ENCODE data around the gene ORM2.

ORM2 gene

GRCh38 chr9:114294664-114295063 lies 35.0 kb upstream of the ORM2 start:
- Histone ChIP-seq H3K27me3 (ENCODE audit: low read depth, low read length) (peaks cover 16% of the 10 kb centered on the region; the same call in 1 of the 2 replicates), H3K27ac (ENCODE audit: low read length) (no peak overlapping the region), H3K4me2 (ENCODE audit: low read length) (no peak overlapping the region), H3K9ac (ENCODE audit: low read length) (no peak overlapping the region), H3K9me3 (ENCODE audit: insufficient read depth, low read length) (peaks cover 8% of the 10 kb centered on the region; the same call in 1 of the 2 replicates), H3K79me2 (ENCODE audit: low read length) (no peaks in the 10 kb centered on the region), H3K4me3 (ENCODE audit: low read length) (no peak overlapping the region), H4K20me1 (ENCODE audit: insufficient read depth, low read length) (no peaks in the 10 kb centered on the region), H3K4me1 (ENCODE audit: low read length) (no peaks in the 10 kb centered on the region), H2AFZ (ENCODE audit: low read depth, low read length) (no peak overlapping the region), H3K36me3 (replicated peaks; ENCODE audit: low read depth, low read length) (no peaks in the 10 kb centered on the region)
- TF ChIP-seq CTCF (IDR thresholded peaks at IDR 0.05; ENCODE audit: low read depth, low read length) (no peak), EZH2phosphoT487 (IDR thresholded peaks at IDR 0.05; ENCODE audit: low read depth) (no peak)

- peaks cover 8% of the 10 kb centered on the region; the same call in 1 of the 2 replicates for H3K9me3 ChIP-seq (ENCODE audit: insufficient read depth, low read length)
- no peaks in the 10 kb centered on the region for H3K36me3 ChIP-seq (replicated peaks; ENCODE audit: low read depth, low read length)
- no peaks in the 10 kb centered on the region for H4K20me1 ChIP-seq (ENCODE audit: insufficient read depth, low read length)
- H3K27me3 ChIP-seq (ENCODE audit: low read depth, low read length) = peaks cover 16% of the 10 kb centered on the region; the same call in 1 of the 2 replicates
- H2AFZ ChIP-seq (ENCODE audit: low read depth, low read length) = no peak overlapping the region
- no peak overlapping the region for H3K4me3 ChIP-seq (ENCODE audit: low read length)
- no peak overlapping the region for H3K4me2 ChIP-seq (ENCODE audit: low read length)
- no peaks in the 10 kb centered on the region for H3K79me2 ChIP-seq (ENCODE audit: low read length)
- H3K4me1 ChIP-seq (ENCODE audit: low read length) = no peaks in the 10 kb centered on the region
- H3K9ac ChIP-seq (ENCODE audit: low read length) = no peak overlapping the region
- no peak overlapping the region for H3K27ac ChIP-seq (ENCODE audit: low read length)
- TF ChIP-seq CTCF (IDR thresholded peaks at IDR 0.05; ENCODE audit: low read depth, low read length) = no peak
- TF ChIP-seq EZH2phosphoT487 (IDR thresholded peaks at IDR 0.05; ENCODE audit: low read depth) = no peak
Measured at GRCh38 chr9:114296338-114296737, 33.3 kb upstream of the ORM2 start.

- H3K27me3 ChIP-seq (ENCODE audit: low read depth, low read length) = peaks cover 14% of the 10 kb centered on the region
- TF ChIP-seq CTCF (IDR thresholded peaks at IDR 0.05; ENCODE audit: low read depth, low read length) = no peak
- TF ChIP-seq EZH2phosphoT487 (IDR thresholded peaks at IDR 0.05; ENCODE audit: low read depth) = no peak
- H3K4me2 ChIP-seq (ENCODE audit: low read length) = no peak overlapping the region
- peaks cover 7% of the 10 kb centered on the region; the same call in 1 of the 2 replicates for H3K9me3 ChIP-seq (ENCODE audit: insufficient read depth, low read length)
- H4K20me1 ChIP-seq (ENCODE audit: insufficient read depth, low read length) = no peaks in the 10 kb centered on the region
- H3K27ac ChIP-seq (ENCODE audit: low read length) = no peak overlapping the region
- H3K4me1 ChIP-seq (ENCODE audit: low read length) = no peaks in the 10 kb centered on the region
- no peak overlapping the region for H3K9ac ChIP-seq (ENCODE audit: low read length)
- no peak overlapping the region for H2AFZ ChIP-seq (ENCODE audit: low read depth, low read length)
- no peaks in the 10 kb centered on the region for H3K36me3 ChIP-seq (replicated peaks; ENCODE audit: low read depth, low read length)
- H3K79me2 ChIP-seq (ENCODE audit: low read length) = no peaks in the 10 kb centered on the region
- H3K4me3 ChIP-seq (ENCODE audit: low read length) = no peak overlapping the region
Measured at GRCh38 chr9:114299286-114300152, 30.1 kb upstream of the ORM2 start.

- Histone ChIP-seq H3K27me3 (ENCODE audit: low read depth, low read length) (peaks cover 10% of the 10 kb centered on the region), H3K4me3 (ENCODE audit: low read length) (no peak overlapping the region), H3K9me3 (ENCODE audit: insufficient read depth, low read length) (0 out of 2 replicates have a peak, but pooled peaks cover 2% of the 10 kb centered on the region), H3K27ac (ENCODE audit: low read length) (no peak overlapping the region), H3K36me3 (replicated peaks; ENCODE audit: low read depth, low read length) (no peaks in the 10 kb centered on the region), H3K79me2 (ENCODE audit: low read length) (no peaks in the 10 kb centered on the region), H3K9ac (ENCODE audit: low read length) (no peak overlapping the region), H3K4me2 (ENCODE audit: low read length) (no peak overlapping the region), H3K4me1 (ENCODE audit: low read length) (no peaks in the 10 kb centered on the region), H4K20me1 (ENCODE audit: insufficient read depth, low read length) (no peaks in the 10 kb centered on the region), H2AFZ (ENCODE audit: low read depth, low read length) (no peak overlapping the region)
- TF ChIP-seq EZH2phosphoT487 (IDR thresholded peaks at IDR 0.05; ENCODE audit: low read depth) = no peak
- TF ChIP-seq CTCF (IDR thresholded peaks at IDR 0.05; ENCODE audit: low read depth, low read length) = no peak
Measured at GRCh38 chr9:114300153-114300845, 29.4 kb upstream of the ORM2 start.

Data from OCI-LY3 (cell line).